ENCODE results near the gene LYST.

GRCh38 chr1:235908742-235909520, 42.2 kb upstream of the LYST start:
- no peak for TF ChIP-seq CTCF (conservative IDR thresholded peaks at IDR 0.05; ENCODE audit: low read length)
- TF ChIP-seq EZH2phosphoT487 (IDR thresholded peaks at IDR 0.05; ENCODE audit: borderline replicate concordance, low read depth, low read length) = no peak

All from OCI-LY7 (cell line).